Stimulated activated naive CD8-positive, alpha-beta T cell treated with anti-CD3 and anti-CD28 coated beads, Interleukin-15, Interleukin-2, amounts not matched to agents 100 U/mL and 50 U/mL, for 24 hours (primary cell): ENCODE data around the gene OR2L8.

Source experiments
- ATAC-seq: fragments of 150-1000 bp; cut with Tn5 transposase; one replicate; pipeline ENCODE4 v1.10.0; 2021
- DNase-seq: peaks from one replicate; pipeline ENCODE4 v3.0.0; 2021

OR2L8 gene, protein sequence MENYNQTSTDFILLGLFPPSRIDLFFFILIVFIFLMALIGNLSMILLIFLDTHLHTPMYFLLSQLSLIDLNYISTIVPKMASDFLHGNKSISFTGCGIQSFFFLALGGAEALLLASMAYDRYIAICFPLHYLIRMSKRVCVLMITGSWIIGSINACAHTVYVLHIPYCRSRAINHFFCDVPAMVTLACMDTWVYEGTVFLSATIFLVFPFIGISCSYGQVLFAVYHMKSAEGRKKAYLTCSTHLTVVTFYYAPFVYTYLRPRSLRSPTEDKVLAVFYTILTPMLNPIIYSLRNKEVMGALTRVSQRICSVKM

DNA sequence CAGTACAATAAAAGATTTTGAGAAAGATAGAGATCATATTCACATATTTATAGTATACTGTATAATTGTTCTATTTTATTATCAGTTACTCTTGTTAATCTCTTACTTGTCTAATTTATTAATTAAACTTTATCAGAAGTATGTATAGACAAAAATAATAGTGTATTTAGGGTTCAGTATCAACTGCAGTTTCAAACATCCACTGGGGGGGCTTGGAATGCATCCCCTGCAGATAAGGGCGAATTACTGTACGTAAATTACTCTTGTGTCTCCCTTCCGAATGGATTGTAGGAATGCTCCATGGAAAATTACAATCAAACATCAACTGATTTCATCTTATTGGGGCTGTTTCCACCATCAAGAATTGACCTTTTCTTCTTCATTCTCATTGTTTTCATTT lies at the start of gene OR2L8:
Gene OR2L8, plus strand, starts transcription at position 301 of the 400 bp plus-strand sequence. Its CDS starts 0 bp downstream, at position 301.
- ATAC-seq (no peak), DNase-seq (no peak)

DNA sequence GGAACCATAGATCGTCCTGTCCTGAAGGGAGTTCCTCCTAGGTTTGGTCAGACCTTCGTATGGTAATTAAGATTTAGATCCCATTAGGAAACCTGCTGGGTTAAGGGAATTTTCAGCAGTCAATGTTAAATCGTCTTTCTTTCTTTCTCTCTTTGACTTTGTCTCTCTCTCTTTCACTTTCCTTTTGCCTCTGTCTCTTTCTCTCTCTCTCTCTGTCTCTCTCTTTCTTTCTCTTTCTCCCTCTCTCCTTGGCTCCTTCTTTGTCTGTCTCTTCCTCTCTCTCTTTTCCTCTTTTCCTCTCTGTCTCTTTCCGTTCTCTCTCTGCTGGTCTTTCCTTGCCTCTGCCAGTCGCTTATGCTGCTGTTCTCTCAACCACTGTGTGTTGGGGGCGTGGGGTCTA lies 44.5 kb upstream of the OR2L8 start:
- ATAC-seq: no peak
- DNase-seq: no peak

DNA sequence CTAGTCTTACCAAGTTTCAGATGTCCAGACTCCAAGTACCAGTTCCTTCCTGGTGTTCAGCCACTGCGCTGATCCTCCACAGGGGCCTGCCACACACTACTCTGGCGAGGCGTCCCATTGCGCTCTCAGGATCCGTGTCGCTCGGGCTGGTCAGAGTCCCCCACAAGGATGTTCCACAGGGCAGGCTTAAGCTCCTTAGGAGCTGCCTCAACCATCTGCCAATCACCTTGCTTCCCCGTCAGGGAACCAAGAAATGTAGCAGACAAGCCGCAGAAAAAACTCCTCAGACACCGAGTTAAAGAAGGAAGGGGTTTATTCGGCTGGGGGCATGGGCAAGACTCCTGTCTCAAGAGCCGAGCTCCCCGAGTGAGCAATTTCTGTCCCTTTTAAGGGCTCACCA lies 43.5 kb upstream of the OR2L8 start:
- no peak for ATAC-seq

GRCh38 chr1:247905910-247906503 lies 42.7 kb upstream of the OR2L8 start:
- no peak for DNase-seq
- ATAC-seq: no peak

More for the DNA sequence above, 43.5 kb upstream of the OR2L8 start:
- DNase-seq: no peak

DNA sequence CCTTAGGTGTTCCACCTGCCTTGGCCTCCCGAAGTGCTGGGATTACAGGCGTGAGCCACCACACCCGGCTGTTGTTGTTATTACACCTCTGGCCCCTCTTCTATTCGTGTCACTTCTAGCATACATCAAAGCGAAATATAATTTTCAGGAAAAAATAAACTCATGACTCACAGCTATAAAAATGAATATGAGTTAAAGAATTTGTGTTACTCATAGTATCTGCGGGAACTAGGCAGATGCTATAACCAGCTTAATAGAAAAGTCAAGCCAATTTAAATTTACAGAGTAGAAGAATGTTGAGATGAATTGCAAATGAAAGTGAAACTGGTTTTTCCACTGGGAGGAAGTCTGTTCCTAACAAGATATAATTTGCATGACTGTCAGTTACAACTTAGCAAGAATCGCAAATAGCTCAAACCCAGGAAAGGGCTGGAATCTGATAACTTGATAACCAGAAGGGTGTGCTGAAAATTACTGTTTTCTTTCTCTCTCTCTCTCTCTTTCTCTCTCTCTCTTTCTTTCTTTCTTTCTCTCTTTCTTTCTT lies 42.1 kb upstream of the OR2L8 start:
- ATAC-seq (peak; percentile 86), DNase-seq (peak; percentile 17)

DNA sequence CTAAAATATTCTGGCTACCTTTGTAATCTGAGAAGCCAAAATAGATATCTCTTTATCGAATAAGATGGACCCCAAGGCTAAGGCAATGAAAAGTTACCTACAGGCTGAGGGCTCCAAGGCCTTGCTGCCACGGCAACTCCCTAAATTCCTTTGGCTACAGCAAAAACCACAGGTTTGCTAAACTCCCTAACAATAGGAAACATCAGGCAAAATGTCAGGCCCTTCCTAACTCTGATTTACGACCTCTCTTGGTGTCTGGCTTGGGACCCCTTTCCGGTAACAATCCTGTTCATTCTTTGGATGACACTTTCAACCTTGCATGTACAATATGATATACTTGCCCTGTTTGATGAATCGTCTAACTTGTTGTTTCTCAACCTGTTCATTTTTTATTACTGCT lies 39.9 kb upstream of the OR2L8 start:
- DNase-seq (no peak), ATAC-seq (no peak)

DNA sequence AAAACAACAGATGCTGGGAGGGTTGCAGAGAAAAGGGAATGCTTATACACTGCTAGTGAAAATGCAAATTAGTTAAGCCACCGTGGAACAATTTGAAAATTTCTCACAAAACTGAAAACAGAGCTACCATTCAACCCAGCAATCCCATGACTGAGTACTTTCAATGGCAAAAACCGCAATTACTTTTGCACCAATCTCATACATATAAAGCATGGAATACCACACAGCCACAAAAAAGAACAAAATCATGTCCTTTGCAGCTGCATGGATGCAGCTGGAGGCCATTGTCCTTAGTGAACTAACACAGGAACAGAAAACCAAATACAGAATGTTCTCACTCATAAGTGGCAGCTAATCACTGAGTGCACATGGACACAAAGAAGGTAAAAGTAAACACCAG lies 34.9 kb upstream of the OR2L8 start:
- ATAC-seq (no peak), DNase-seq (no peak)

GRCh38 chr1:247914941-247915662 lies 33.6 kb upstream of the OR2L8 start:
- DNase-seq (no peak), ATAC-seq (no peak)

DNA sequence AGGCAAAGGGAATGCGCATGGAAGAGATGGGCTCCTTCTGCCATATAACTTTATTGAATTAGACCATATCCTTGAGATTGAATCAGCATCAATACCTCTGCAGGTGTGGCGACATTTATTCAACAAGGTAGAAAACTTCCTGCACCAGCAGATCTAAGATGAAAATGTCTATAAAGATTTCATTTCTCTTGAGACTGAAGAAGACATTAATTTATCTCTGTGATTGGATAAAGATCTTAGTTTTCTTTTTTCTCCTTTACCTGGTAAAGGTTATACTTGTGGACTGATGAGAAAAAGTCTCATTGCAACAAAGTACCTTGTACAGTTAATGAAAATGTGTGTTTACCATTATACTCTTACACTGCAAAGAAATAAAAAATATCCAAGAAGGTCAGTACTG lies 28.7 kb upstream of the OR2L8 start, which contains the start of gene OR2T8:
Gene OR2T8, plus strand, starts transcription at position 301 of the 400 bp plus-strand sequence. CDS start 766 bp downstream, outside the sequence.
- DNase-seq (no peak), ATAC-seq (no peak)

GRCh38 chr1:247923941-247924340 lies 24.7 kb upstream of the OR2L8 start:
- no peak for ATAC-seq
- no peak for DNase-seq

- no peak for DNase-seq
- ATAC-seq: no peak
Observed at GRCh38 chr1:247924868-247925267, 23.8 kb upstream of the OR2L8 start, which contains the start of gene OR2AJ1. Gene OR2AJ1 (plus strand): TSS chr1:247924889. CDS start chr1:247933769, 8,880 bp downstream.

- DNase-seq (no peak), ATAC-seq (no peak)
Observed at GRCh38 chr1:247933989-247934388, 14.7 kb upstream of the OR2L8 start.

DNA sequence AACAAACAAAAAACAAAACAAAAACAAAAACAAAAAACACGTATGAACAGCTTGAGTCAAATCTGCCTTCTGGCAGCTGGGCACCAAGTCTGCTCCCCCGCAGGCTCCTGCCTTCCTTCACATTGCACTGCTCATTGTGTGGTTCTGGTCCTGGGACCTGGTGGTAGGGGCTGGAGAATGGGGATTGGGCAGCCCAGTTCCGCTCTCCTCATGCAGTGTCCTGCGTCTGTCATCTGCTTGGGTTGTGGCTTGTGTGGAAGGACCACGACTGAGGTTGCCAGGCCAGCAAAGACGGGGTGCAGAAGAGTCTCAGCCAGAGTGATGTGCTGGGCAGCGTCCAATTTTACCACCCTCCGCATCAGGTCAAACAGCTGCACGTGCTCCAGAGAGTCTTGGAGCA lies 12.9 kb upstream of the OR2L8 start:
- DNase-seq (no peak), ATAC-seq (no peak)

DNA sequence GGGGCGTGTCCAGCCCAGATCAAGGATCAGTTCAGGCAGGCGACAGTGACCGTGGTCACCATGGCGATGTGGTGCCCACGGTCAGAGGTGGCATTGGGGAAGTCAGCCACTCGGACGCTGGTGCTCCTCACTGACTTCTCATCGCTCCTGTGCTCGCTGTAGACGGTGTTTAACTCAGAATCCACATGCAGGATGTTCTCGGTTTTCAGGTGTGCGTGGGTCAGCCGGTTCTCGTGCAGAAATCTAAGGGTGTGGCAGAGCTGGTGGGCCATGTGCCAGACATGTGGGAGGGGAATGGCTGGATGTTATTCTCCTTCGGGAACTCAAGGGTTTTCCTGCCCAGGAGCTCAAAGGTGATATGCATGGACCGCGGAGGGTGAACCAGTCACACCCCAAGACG lies 12.2 kb upstream of the OR2L8 start:
- ATAC-seq (no peak), DNase-seq (no peak)

DNA sequence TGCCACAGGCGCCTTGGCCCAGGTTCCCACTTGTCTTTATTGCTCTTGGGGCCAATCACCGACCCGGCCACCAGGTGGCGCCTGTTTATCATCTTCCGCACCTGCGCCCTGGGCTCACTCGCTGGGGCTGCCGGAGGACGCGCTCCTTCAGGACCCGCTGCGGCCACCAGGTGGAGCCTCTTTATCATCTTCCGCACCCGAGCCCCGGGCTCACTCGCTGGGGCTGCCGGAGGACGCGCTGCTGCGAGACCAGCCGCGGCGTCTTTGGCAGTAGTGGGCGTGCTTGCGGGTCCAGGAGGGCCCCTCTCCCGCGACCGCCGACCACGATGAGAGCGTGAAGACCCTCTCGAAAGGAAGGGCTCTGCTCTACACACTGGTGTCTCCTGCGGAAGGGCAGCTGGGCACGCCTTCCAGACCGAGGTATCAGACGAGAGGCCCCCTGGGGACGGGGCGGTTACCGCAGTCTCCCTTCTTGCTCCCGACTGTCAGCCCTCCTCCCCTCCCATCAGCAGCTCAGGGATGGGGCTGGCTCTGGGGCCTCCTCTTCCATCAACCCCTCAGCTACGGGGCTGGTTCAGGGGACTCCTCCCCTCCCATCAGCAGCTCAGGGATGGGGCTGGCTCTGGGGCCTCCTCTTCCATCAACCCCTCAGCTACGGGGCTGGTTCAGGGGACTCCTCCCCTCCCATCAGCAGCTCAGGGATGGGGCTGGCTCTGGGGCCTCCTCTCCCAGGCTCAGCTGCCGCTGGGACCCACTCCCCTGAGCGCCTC lies 11.5 kb upstream of the OR2L8 start:
- ATAC-seq (peak; percentile 97), DNase-seq (peak; percentile 72)

- ATAC-seq (no peak), DNase-seq (no peak)
Observed at GRCh38 chr1:247942624-247943023, 6.0 kb upstream of the OR2L8 start.

DNA sequence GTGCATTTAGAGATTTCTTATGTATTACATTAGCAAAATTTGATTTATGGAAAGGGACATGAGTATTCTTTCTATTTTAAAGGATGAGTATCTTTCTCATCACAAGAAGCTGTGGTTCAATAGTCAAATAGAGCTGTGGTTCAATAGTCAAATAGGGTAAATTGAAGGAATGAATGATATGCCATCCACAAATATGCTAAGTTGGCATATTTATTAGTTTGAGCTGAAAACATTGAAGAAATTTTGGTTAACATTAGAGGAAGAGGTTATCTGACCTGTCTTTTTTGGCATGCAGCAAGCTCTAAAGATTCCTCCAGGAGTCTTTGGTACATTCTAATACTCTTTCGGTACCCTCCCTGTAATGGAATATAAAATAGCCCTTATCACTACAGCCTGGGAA lies 4.8 kb downstream of the OR2L8 start:
- DNase-seq (no peak), ATAC-seq (no peak)

DNA sequence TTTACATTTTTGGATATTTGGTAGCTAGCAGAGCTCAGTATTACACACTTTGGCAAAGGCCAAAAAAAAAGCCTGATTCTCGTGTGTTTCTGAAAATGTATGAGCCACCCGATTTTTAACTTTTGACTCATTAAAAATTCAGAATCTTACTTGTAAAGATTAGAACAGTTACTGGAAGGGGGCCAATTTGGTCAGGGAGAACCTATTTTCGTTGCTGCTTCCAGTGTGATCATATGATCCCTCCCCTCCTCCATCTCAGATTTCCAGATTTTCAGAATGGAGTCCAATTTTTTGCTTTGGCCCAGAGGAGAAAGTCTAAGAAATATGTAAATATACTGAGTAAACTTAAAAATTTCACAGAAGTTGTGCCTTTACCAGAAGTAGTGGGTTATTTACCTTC lies 13.1 kb downstream of the OR2L8 start:
- no peak for ATAC-seq
- DNase-seq: no peak

- DNase-seq (no peak), ATAC-seq (no peak)
Observed at GRCh38 chr1:247962911-247963588, 14.4 kb downstream of the OR2L8 start.

- DNase-seq: no peak
Observed at GRCh38 chr1:247964933-247965332, 16.3 kb downstream of the OR2L8 start, which contains the start of gene OR2AK2. Gene OR2AK2 (plus strand): TSS chr1:247965233. CDS start chr1:247965377, 144 bp downstream.

DNA sequence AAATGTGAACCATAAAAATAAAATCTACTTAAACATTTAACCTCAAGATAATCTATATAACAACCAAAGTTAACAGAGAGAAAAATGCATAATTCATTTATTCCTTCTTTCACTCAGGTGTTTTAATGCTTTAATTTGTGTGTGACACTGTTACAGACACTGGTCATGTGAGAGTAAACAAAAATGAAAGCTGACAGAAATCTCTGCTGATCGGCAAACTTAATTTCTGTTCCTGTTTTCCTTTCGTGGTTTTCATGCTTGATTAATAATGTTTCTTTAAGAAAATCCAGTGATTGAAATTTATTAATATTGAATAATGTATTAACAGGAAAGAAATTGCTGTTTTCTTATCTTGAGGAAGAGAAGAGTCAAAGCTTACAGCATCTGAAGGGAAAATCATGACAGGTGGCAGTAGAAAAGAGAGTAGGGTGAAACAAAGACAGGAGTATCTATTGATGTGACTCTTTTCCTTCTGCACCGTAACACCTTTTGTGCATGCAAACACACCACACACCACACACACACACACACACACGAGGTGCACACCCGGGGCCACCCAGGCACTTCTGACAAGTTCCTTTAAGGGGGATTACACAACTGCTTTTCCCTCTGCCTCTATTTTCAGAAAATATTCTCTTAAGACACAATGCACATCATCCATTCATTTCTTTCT lies 18.0 kb downstream of the OR2L8 start:
- ATAC-seq (no peak), DNase-seq (no peak)

More at GRCh38 chr1:247964933-247965332, 16.3 kb downstream of the OR2L8 start, which contains the start of gene OR2AK2:
- ATAC-seq: no peak
